ENCODE data around the gene RBM43. TPM values are rescaled to one million over a fixed set of nuclear protein-coding genes. Genes with fewer than 3 reads are reported as not detected.
"Not testable (repeated sequence)": the region's sequence is repeated elsewhere in the genome, so short reads cannot be mapped to it uniquely, and the experiment has no call there.

Gene RBM43
- total RNA-seq, 4 donors from 2014 or later, result 6.9 to 13.6 (median 13.2) TPM

DNA sequence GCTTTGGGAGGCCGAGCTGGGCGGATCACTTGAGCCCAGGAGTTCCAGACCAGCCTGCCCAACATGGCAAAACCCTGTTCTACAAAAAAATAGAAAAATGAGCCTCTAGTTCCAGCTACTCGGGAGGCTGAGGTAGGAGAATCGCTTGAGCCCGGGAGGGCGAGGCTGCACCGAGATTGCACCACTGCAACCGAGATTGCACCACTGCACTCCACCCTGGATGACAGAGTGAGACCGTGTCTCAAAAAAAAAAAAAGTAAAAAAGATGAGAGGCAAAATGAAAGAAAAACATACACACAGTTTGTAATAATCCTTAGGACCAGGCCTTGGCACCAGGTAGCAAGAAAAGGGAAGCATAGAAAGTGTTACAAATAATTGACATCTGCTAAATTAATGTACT lies 22.0 kb downstream of the RBM43 start:
- 87 to 90% methylated on average over 9 of the region's 9 CpGs for WGBS, 2 donors
- no peak for DNase-seq (ENCODE audit: low spot score in 2 of 2)
- no peak overlapping the region for H3K4me3 ChIP-seq

DNA sequence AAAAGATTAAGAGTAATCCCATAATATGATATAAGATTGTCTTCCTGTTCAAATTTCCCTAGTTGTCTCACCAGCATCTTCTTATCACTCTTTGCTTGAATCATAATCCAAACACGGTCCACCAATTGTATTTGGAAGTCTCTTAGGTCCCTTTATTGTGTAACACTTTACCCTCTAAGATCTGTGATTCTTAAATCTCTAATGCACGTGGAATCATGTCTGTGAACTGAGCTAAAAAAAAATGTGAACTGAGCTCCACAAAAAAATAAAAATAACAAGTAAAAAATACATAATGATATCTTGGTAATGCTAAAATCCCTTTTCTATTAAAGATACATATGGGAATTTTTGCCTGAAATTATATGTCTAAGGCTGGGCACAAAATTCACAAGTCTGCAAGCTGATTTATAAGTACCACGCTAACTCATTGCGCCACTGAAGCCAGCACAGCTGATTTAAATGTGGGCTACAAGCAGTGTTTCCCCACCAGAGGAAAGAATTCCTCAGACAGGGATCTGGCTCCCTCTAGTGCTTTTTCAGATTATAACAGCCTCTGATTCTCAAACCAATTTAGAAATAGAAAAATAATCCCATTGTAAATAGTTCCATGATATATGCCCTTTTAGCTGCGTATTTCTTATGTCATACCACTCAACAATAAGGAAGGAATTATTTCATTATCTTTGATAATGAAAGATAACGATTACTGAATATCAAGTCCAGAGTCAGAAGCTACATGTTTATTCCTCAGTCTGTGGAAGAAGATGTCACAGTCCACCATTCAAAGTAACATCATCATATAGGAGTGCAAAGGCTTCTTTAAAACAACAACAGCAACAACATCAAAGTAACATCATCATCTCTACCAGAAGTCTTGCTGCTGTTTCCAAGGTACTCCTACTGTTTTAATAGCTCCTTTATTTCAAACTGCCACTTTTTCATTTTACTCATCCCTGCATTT lies 22.9 kb downstream of the RBM43 start:
- H3K27me3 ChIP-seq, result no peaks in the 10 kb centered on the region
- H3K9me3 ChIP-seq, result no peaks in the 10 kb centered on the region
- no peaks in the 10 kb centered on the region for H3K36me3 ChIP-seq
- DNase-seq (ENCODE audit: low spot score in 2 of 2), result peak; percentile 45 to 70
- TF ChIP-seq, protein P1, sequence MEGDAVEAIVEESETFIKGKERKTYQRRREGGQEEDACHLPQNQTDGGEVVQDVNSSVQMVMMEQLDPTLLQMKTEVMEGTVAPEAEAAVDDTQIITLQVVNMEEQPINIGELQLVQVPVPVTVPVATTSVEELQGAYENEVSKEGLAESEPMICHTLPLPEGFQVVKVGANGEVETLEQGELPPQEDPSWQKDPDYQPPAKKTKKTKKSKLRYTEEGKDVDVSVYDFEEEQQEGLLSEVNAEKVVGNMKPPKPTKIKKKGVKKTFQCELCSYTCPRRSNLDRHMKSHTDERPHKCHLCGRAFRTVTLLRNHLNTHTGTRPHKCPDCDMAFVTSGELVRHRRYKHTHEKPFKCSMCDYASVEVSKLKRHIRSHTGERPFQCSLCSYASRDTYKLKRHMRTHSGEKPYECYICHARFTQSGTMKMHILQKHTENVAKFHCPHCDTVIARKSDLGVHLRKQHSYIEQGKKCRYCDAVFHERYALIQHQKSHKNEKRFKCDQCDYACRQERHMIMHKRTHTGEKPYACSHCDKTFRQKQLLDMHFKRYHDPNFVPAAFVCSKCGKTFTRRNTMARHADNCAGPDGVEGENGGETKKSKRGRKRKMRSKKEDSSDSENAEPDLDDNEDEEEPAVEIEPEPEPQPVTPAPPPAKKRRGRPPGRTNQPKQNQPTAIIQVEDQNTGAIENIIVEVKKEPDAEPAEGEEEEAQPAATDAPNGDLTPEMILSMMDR (IDR thresholded peaks at IDR 0.05), result peak; percentile 78 to 90 (median 85)
- no peak for TF ChIP-seq POLR2A (IDR thresholded peaks at IDR 0.05)
- no peak overlapping the region for H3K27ac ChIP-seq
- no peak overlapping the region for H3K4me3 ChIP-seq
- 11 to 12% methylated on average over 6 of the region's 6 CpGs for WGBS, 2 donors
- peaks cover 0 to 8% (median 3%) of the 10 kb centered on the region in 4 donors for H3K4me1 ChIP-seq

More for the DNA sequence above, 22.0 kb downstream of the RBM43 start:
- Histone ChIP-seq H3K9me3 (no peaks in the 10 kb centered on the region), H3K27ac (no peak overlapping the region), H3K4me1 (peaks cover 0 to 8% (median 3%) of the 10 kb centered on the region in 4 donors), H3K36me3 (no peaks in the 10 kb centered on the region), H3K27me3 (no peaks in the 10 kb centered on the region)
- TF ChIP-seq POLR2A (IDR thresholded peaks at IDR 0.05) (no peak), EP300 (IDR thresholded peaks at IDR 0.05) (no peak)
- TF ChIP-seq, protein P1 (IDR thresholded peaks at IDR 0.05), result no peak

DNA sequence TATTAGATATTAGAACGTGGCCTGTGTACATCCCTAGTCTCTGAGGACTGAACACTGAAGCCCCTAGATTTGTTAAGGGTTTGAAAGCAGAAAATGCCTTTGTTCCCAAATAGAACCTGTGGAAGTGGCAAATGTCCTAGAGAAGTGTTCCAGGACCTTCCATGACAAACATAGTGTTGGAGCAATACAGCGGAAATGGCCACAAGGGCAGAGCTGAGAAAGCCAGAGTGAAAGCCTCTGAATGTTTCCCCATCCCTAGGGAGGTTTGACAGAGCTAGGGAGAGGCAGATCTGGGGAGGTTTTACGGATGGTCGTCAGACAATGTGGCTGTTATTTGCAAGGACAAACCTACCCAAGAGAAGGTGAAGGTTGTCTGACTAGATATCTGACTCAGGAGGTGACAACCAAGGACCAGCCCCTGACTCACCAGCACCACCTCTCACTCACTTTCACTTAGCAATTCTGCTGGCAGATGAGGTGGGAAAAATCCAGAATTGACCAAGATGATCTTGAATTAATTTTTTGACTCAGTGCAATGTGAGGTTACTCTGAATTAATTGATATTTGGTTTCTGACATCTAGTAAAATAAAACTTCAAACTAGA lies 24.1 kb downstream of the RBM43 start:
- peaks cover 0 to 8% (median 3%) of the 10 kb centered on the region in 4 donors for H3K4me1 ChIP-seq
- DNase-seq (ENCODE audit: low spot score in 2 of 2), result no peak
- TF ChIP-seq, protein P1 (IDR thresholded peaks at IDR 0.05), result no peak
- TF ChIP-seq EP300 (IDR thresholded peaks at IDR 0.05) (no peak), POLR2A (IDR thresholded peaks at IDR 0.05) (no peak)
- no peak overlapping the region for H3K4me3 ChIP-seq
- WGBS, 2 donors, result 73 to 75% methylated on average over 4 of the region's 4 CpGs
- no peak overlapping the region for H3K27ac ChIP-seq
- H3K36me3 ChIP-seq, result no peaks in the 10 kb centered on the region
- peaks cover 0 to 4% (median under 1%) of the 10 kb centered on the region in 4 donors for H3K9me3 ChIP-seq
- no peaks in the 10 kb centered on the region for H3K27me3 ChIP-seq

DNA sequence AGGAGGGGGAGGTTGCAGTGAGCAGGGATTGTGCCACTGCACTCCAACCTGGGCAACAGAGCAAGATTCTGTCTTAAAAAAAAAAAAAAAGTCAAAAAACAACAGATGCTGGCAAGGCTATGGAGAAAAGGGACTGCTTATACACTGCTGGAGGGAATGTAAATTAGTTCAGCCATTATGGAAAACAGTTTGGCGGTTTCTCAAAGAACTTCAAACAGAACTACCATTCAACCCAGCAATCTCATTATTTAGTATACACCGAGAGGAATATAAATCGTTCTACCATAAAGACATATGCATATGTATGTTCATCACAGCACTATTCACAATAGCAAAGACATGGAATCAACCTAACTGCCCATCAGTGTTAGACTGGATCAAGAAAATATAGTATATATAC lies 27.9 kb downstream of the RBM43 start:
- H3K27me3 ChIP-seq; H3K4me3 ChIP-seq; H3K4me1 ChIP-seq; H3K9me3 ChIP-seq; DNase-seq (ENCODE audit: low spot score in 2 of 2); H3K36me3 ChIP-seq; H3K27ac ChIP-seq: not testable (repeated sequence)
- 65 to 69% methylated on average over 3 of the region's 3 CpGs for WGBS, 2 donors

DNA sequence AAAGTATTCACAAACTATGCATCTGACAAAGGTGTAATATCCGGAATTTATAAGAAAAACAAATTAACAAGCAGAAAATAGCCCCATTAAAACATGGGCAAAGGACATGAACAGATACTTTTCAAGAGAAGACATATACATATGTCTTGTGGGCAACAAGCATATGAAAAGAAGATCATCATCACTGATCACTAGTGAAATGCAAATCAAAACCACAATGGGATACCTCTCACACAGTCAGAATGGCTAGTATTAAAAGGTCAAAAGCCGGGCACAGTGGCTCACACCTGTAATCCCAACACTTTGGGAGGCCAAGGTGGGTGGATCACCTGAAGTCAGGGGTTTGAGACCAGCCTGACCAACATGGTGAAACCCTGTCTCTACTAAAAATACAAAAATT lies 28.4 kb downstream of the RBM43 start:
- H3K27me3 ChIP-seq; H3K27ac ChIP-seq; H3K9me3 ChIP-seq; H3K4me3 ChIP-seq; H3K36me3 ChIP-seq; H3K4me1 ChIP-seq; DNase-seq (ENCODE audit: low spot score in 2 of 2): not testable (repeated sequence)
- WGBS, 2 donors, result 95% methylated on average over 2 of the region's 2 CpGs

DNA sequence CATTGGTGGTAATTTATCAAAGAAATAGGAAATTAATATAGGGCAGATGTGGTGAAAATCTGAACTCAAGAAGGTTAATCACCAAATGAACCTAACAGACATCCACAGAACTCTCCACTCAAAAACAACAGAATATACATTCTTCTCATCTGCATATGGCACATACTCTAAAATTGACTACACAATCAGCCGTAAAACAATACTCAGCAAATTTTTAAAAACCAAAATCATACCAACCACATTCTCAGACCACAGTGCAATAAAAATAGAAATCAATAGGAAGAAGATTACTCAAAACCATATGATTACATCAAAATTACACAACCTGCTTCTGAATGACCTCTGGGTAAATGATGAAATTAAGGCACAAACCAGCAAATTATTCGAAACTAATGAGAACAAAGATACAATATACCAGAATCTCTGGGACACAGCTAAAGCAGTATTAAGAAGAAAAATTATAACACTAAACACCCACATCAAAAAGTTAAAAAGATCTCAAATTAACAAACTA lies 31.0 kb downstream of the RBM43 start:
- WGBS, 2 donors, result 78 to 86% methylated on average over 2 of the region's 2 CpGs

More for the DNA sequence above, 31.0 kb downstream of the RBM43 start:
- Histone ChIP-seq H3K9me3 (peaks cover 0 to 4% (median 2%) of the 10 kb centered on the region in 4 donors), H3K4me3 (no peak overlapping the region), H3K4me1 (no peaks in the 10 kb centered on the region), H3K27ac (no peak overlapping the region), H3K27me3 (no peaks in the 10 kb centered on the region), H3K36me3 (no peaks in the 10 kb centered on the region)
- no peak for DNase-seq (ENCODE audit: low spot score in 2 of 2)
- TF ChIP-seq, protein P1 (IDR thresholded peaks at IDR 0.05), result no peak
- TF ChIP-seq POLR2A (IDR thresholded peaks at IDR 0.05), result no peak
- no peak for TF ChIP-seq EP300 (IDR thresholded peaks at IDR 0.05)
